ENCODE results near the gene DGLUCY.
"Not testable (repeated sequence)": the region's sequence is repeated elsewhere in the genome, so short reads cannot be mapped to it uniquely, and the experiment has no call there.

DGLUCY gene

GRCh38 chr14:91177073-91178034, 63.5 kb downstream of the DGLUCY start:
- Histone ChIP-seq H3K27ac (no peak overlapping the region), H3K27me3 (no peaks in the 10 kb centered on the region), H3K4me3 (no peak overlapping the region), H3K36me3 (peaks cover 11 to 39% (median 25%) of the 10 kb centered on the region in 3 donors), H3K9me3 (no peaks in the 10 kb centered on the region), H3K4me1 (peaks cover 0 to 4% (median 2%) of the 10 kb centered on the region in 4 donors)
- TF ChIP-seq, protein P1, sequence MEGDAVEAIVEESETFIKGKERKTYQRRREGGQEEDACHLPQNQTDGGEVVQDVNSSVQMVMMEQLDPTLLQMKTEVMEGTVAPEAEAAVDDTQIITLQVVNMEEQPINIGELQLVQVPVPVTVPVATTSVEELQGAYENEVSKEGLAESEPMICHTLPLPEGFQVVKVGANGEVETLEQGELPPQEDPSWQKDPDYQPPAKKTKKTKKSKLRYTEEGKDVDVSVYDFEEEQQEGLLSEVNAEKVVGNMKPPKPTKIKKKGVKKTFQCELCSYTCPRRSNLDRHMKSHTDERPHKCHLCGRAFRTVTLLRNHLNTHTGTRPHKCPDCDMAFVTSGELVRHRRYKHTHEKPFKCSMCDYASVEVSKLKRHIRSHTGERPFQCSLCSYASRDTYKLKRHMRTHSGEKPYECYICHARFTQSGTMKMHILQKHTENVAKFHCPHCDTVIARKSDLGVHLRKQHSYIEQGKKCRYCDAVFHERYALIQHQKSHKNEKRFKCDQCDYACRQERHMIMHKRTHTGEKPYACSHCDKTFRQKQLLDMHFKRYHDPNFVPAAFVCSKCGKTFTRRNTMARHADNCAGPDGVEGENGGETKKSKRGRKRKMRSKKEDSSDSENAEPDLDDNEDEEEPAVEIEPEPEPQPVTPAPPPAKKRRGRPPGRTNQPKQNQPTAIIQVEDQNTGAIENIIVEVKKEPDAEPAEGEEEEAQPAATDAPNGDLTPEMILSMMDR (IDR thresholded peaks at IDR 0.05): peak; percentile 67 to 77
- intact Hi-C loops (cut with DNase I; ENCODE audit: low total_unique reads): no loop called here
- peak in 1 of 2 donors; percentile 41 for DNase-seq

GRCh38 chr14:91180611-91181010, 66.7 kb downstream of the DGLUCY start:
- H3K27me3 ChIP-seq: no peaks in the 10 kb centered on the region
- peaks cover 0 to 4% (median 0%) of the 10 kb centered on the region in 4 donors for H3K4me1 ChIP-seq
- DNase-seq: no peak
- intact Hi-C loops (cut with DNase I; ENCODE audit: low total_unique reads): no loop called here
- H3K9me3 ChIP-seq: no peaks in the 10 kb centered on the region
- peaks cover 25 to 49% (median 33%) of the 10 kb centered on the region in 3 donors for H3K36me3 ChIP-seq
- H3K27ac ChIP-seq: no peak overlapping the region
- H3K4me3 ChIP-seq: no peak overlapping the region
- TF ChIP-seq, protein P1 (IDR thresholded peaks at IDR 0.05): no peak

- H3K4me1 ChIP-seq; DNase-seq; H3K27me3 ChIP-seq; H3K27ac ChIP-seq; intact Hi-C loops (cut with DNase I; ENCODE audit: low total_unique reads); H3K9me3 ChIP-seq; H3K4me3 ChIP-seq: not testable (repeated sequence)
- peaks cover 34 to 59% (median 51%) of the 10 kb centered on the region in 3 donors for H3K36me3 ChIP-seq
Measured at GRCh38 chr14:91182753-91183152, 68.9 kb downstream of the DGLUCY start.

GRCh38 chr14:91184559-91184958, 70.7 kb downstream of the DGLUCY start:
- Histone ChIP-seq H3K27me3 (no peaks in the 10 kb centered on the region), H3K4me1 (no peaks in the 10 kb centered on the region), H3K36me3 (peaks cover 42 to 77% (median 63%) of the 10 kb centered on the region in 3 donors), H3K9me3 (no peaks in the 10 kb centered on the region), H3K27ac (no peak overlapping the region), H3K4me3 (no peak overlapping the region)
- DNase-seq: no peak
- intact Hi-C loops (cut with DNase I; ENCODE audit: low total_unique reads): no loop called here
- TF ChIP-seq, protein P1 (IDR thresholded peaks at IDR 0.05): no peak

DNA sequence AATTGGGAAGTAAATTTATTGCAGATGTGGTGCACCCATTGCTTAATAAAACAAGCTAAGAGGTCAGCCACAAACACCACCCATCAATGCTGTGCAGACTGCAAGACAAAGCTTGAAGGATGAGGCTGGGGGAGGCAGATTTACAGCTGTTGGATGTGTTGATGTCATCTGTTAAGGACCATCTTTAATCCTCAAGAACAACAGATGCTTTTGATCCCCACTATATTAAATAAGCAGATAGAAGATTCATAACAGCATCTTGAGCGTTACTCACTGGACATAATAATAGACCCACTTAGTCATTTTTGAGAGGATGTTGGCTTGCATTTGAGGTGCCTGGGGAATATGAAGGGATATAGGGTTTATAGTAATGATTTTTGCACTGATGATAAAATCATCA, 71.8 kb downstream of the DGLUCY start:
- Histone ChIP-seq H3K27ac (no peak overlapping the region), H3K4me3 (no peak overlapping the region), H3K4me1 (no peaks in the 10 kb centered on the region), H3K36me3 (peaks cover 44 to 85% (median 69%) of the 10 kb centered on the region in 3 donors), H3K27me3 (no peaks in the 10 kb centered on the region), H3K9me3 (no peaks in the 10 kb centered on the region)
- no peak for DNase-seq
- TF ChIP-seq, protein P1 (IDR thresholded peaks at IDR 0.05): no peak
- intact Hi-C loops (cut with DNase I; ENCODE audit: low total_unique reads): loop anchor here (5.0 kb wide), 2 partner anchors 87 to 102 kb away; no protein-coding TSS in a partner anchor

DNA sequence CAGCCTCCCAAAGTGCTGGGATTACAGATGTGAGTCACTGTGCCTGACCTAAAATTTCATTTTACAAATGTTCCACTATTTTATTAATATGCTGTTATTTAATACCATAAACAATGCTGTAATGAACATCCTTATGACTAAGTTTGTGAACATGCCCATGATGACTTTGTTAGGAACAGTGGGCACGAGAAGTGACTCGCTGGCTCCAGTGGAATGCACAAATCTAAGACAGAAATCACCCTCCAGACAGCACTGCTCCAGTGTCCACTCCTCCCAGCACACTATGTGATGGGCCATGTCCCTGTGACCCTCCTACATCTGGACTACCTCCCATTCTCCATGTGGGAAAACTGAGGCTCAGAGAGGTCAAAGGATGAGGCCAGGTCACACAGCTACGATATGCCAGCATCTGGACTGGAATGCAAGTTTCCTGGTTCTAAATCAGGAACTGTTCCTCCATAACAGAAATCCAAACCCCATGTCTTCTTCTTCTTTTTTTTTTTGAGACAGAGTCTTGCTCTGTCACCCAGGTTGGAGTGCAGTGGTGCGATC, 72.7 kb downstream of the DGLUCY start:
- peaks cover 38 to 87% (median 72%) of the 10 kb centered on the region in 3 donors for H3K36me3 ChIP-seq
- H3K4me3 ChIP-seq: no peak overlapping the region
- DNase-seq: no peak
- no peaks in the 10 kb centered on the region for H3K4me1 ChIP-seq
- no peak overlapping the region for H3K27ac ChIP-seq
- TF ChIP-seq, protein P1 (IDR thresholded peaks at IDR 0.05): no peak
- no peaks in the 10 kb centered on the region for H3K27me3 ChIP-seq
- no peaks in the 10 kb centered on the region for H3K9me3 ChIP-seq
- intact Hi-C loops (cut with DNase I; ENCODE audit: low total_unique reads): loop anchor here (5.0 kb wide), 2 partner anchors 86 to 101 kb away; no protein-coding TSS in a partner anchor

Data from tibial artery (tissue), 4 donors.